HG03135 (cell line): Measurements from ENCODE around the gene LYL1.

Source experiments
- ATAC-seq: cut with Tn5 transposase; IDR thresholded peaks from one replicate; pipeline ENCODE4 v1.9.1; 2021; ENCODE audit warnings: mild to moderate bottlenecking, moderate library complexity; ENCODE audit not compliant: unreplicated experiment

LYL1 gene

GRCh38 chr19:13110099-13110610, 7.5 kb upstream of the LYL1 start:
- no peak for ATAC-seq

- ATAC-seq = no peak
Measured at GRCh38 chr19:13109361-13110098, 6.9 kb upstream of the LYL1 start.

- ATAC-seq = no peak
Measured at GRCh38 chr19:13104848-13105711, 2.4 kb upstream of the LYL1 start.

GRCh38 chr19:13104360-13104847, 1.7 kb upstream of the LYL1 start:
- ATAC-seq = peak; percentile 35

- no peak for ATAC-seq
Measured at GRCh38 chr19:13103581-13104359, 1.1 kb upstream of the LYL1 start.

GRCh38 chr19:13102416-13102665, 317 bp downstream of the LYL1 start:
- ATAC-seq = no peak

- no peak for ATAC-seq
Measured at GRCh38 chr19:13101590-13102415, 855 bp downstream of the LYL1 start.

GRCh38 chr19:13100841-13101589, 1.6 kb downstream of the LYL1 start:
- ATAC-seq = no peak

GRCh38 chr19:13100031-13100588, 2.5 kb downstream of the LYL1 start:
- no peak for ATAC-seq

GRCh38 chr19:13099073-13099999, 3.3 kb downstream of the LYL1 start:
- no peak for ATAC-seq

- ATAC-seq = no peak
Measured at GRCh38 chr19:13098277-13099072, 4.2 kb downstream of the LYL1 start.

- ATAC-seq = no peak
Measured at GRCh38 chr19:13097463-13098258, 5.0 kb downstream of the LYL1 start.

GRCh38 chr19:13097033-13097462, 5.6 kb downstream of the LYL1 start:
- ATAC-seq = no peak

- no peak for ATAC-seq
Measured at GRCh38 chr19:13095934-13096927, 6.4 kb downstream of the LYL1 start.

GRCh38 chr19:13095393-13095784, 7.3 kb downstream of the LYL1 start:
- ATAC-seq = no peak
